Measurements from ENCODE around the gene PAX2.

PAX2 gene

DNA sequence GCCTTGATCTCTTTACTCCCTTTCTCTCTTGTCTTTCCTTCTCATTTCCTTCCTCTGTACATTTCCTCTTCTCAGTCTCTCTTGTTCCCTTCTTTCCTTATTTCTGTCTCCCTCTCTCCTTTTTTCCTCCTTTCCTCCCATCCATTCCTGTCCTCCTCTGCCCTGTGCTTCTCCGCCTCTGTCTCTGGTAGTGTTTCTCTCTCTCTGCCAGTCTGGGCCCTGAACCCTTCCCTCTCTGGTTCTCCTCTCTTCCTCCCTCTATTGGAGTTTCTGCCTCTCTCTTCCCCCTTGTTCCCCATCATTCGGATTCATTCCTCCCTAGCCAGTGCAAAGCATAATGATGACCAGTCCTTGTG, 13.2 kb upstream of the PAX2 start:
- H3K27me3 ChIP-seq (ENCODE audit: insufficient read depth, poor library complexity, severe bottlenecking): peaks cover 100% of the 10 kb centered on the region
- peaks cover 5% of the 10 kb centered on the region for H3K4me1 ChIP-seq (ENCODE audit: insufficient read depth, poor library complexity, severe bottlenecking)
- TF ChIP-seq, protein P1, sequence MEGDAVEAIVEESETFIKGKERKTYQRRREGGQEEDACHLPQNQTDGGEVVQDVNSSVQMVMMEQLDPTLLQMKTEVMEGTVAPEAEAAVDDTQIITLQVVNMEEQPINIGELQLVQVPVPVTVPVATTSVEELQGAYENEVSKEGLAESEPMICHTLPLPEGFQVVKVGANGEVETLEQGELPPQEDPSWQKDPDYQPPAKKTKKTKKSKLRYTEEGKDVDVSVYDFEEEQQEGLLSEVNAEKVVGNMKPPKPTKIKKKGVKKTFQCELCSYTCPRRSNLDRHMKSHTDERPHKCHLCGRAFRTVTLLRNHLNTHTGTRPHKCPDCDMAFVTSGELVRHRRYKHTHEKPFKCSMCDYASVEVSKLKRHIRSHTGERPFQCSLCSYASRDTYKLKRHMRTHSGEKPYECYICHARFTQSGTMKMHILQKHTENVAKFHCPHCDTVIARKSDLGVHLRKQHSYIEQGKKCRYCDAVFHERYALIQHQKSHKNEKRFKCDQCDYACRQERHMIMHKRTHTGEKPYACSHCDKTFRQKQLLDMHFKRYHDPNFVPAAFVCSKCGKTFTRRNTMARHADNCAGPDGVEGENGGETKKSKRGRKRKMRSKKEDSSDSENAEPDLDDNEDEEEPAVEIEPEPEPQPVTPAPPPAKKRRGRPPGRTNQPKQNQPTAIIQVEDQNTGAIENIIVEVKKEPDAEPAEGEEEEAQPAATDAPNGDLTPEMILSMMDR (IDR thresholded peaks at IDR 0.05; ENCODE audit: poor library complexity, severe bottlenecking): no peak
- no peak overlapping the region for H3K27ac ChIP-seq (ENCODE audit: poor library complexity, severe bottlenecking)
- H3K36me3 ChIP-seq (ENCODE audit: low read depth): no peaks in the 10 kb centered on the region
- H3K4me3 ChIP-seq (ENCODE audit: severe bottlenecking): no peak overlapping the region
- no peaks in the 10 kb centered on the region for H3K9me3 ChIP-seq (ENCODE audit: severe bottlenecking)
- no peak for DNase-seq (ENCODE audit: low spot score)
- no peak for ATAC-seq (ENCODE audit: low read depth)

DNA sequence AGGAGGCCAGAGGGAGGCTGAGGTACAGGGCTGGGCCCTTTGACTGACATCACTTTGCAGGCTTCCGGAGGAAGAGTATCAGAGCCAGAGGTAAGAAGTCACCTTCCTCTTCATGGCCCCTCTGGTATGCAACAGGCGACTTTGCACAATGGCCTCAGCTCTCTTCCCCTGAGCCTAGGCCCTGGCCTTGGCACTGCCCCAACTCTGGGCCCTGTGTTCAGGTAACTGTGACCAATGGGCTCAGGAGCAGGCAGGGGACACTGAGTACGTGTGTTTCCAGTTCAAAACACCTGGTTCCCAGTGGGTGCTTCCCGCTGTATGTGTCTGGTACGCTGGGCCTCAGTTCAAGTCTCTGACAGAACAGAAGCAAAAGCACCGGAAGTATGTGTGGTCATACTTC, 12.1 kb upstream of the PAX2 start:
- Histone ChIP-seq H3K4me1 (ENCODE audit: insufficient read depth, poor library complexity, severe bottlenecking) (peaks cover 5% of the 10 kb centered on the region), H3K27ac (ENCODE audit: poor library complexity, severe bottlenecking) (no peak overlapping the region), H3K27me3 (ENCODE audit: insufficient read depth, poor library complexity, severe bottlenecking) (peaks cover 100% of the 10 kb centered on the region), H3K9me3 (ENCODE audit: severe bottlenecking) (no peaks in the 10 kb centered on the region), H3K4me3 (ENCODE audit: severe bottlenecking) (no peak overlapping the region), H3K36me3 (ENCODE audit: low read depth) (no peaks in the 10 kb centered on the region)
- no peak for DNase-seq (ENCODE audit: low spot score)
- ATAC-seq (ENCODE audit: low read depth): no peak
- TF ChIP-seq, protein P1 (IDR thresholded peaks at IDR 0.05; ENCODE audit: poor library complexity, severe bottlenecking): no peak

DNA sequence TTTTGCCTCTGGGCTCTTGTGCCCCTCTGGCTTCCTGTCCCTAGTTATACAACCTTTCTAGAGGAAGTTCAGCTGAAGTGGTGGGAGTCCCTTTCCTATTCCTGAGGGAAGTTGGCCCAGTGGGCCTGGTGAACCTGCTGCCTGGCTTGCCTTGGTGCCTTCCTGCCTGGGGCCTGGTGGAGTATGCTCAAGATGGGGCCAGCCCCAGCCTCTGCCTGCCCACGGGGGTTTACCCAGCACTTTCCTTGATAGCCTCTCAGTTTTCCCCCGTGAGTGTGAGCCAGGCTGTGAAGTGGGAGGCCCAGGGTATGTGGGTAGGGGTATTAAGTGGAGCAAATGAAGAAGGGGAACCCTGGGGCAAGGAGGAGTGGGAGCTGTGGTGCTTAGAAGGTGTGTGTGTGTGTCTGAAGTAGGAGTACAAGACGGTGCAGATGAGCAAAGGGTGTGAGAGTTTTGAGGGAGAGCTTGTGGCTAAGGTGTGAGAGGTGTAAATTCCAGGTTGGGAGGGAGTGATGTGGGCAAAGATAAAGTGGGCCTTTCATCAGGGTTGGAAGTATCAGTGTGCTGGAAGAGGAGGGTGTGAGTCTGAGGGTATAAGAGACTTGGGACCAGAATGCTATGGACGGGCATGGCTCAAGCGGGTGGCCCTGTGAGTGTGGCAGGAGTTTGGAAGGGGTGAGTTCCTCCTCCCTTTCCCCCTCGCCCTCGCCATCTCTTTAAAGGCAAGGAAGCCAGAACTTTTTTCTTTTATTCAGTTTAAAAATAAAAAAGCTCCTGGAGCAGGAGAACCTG, 10.9 kb upstream of the PAX2 start:
- H3K4me3 ChIP-seq (ENCODE audit: severe bottlenecking): no peak overlapping the region
- no peaks in the 10 kb centered on the region for H3K36me3 ChIP-seq (ENCODE audit: low read depth)
- TF ChIP-seq, protein P1 (IDR thresholded peaks at IDR 0.05; ENCODE audit: poor library complexity, severe bottlenecking): no peak
- peaks cover 100% of the 10 kb centered on the region for H3K27me3 ChIP-seq (ENCODE audit: insufficient read depth, poor library complexity, severe bottlenecking)
- DNase-seq (ENCODE audit: low spot score) (no peak), ATAC-seq (ENCODE audit: low read depth) (no peak)
- H3K9me3 ChIP-seq (ENCODE audit: severe bottlenecking): no peaks in the 10 kb centered on the region
- peaks cover 5% of the 10 kb centered on the region for H3K4me1 ChIP-seq (ENCODE audit: insufficient read depth, poor library complexity, severe bottlenecking)
- no peak overlapping the region for H3K27ac ChIP-seq (ENCODE audit: poor library complexity, severe bottlenecking)

DNA sequence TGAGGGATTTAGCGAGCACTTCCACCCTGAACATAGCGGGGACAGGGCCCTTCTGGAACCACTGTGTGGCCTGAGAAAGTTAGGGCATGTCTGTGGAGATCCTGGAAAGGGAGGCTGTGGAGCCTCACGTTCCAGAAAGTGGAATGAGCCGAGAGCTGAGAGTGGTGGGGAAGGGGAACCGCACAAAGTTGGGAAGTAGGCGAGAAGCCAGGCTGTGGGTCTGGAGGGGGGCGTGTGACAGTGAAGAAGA, 10.4 kb upstream of the PAX2 start:
- Histone ChIP-seq H3K27ac (ENCODE audit: poor library complexity, severe bottlenecking) (no peak overlapping the region), H3K9me3 (ENCODE audit: severe bottlenecking) (no peaks in the 10 kb centered on the region), H3K27me3 (ENCODE audit: insufficient read depth, poor library complexity, severe bottlenecking) (peaks cover 100% of the 10 kb centered on the region), H3K4me1 (ENCODE audit: insufficient read depth, poor library complexity, severe bottlenecking) (peaks cover 5% of the 10 kb centered on the region), H3K36me3 (ENCODE audit: low read depth) (no peaks in the 10 kb centered on the region), H3K4me3 (ENCODE audit: severe bottlenecking) (no peak overlapping the region)
- no peak for ATAC-seq (ENCODE audit: low read depth)
- TF ChIP-seq, protein P1 (IDR thresholded peaks at IDR 0.05; ENCODE audit: poor library complexity, severe bottlenecking): no peak
- no peak for DNase-seq (ENCODE audit: low spot score)

DNA sequence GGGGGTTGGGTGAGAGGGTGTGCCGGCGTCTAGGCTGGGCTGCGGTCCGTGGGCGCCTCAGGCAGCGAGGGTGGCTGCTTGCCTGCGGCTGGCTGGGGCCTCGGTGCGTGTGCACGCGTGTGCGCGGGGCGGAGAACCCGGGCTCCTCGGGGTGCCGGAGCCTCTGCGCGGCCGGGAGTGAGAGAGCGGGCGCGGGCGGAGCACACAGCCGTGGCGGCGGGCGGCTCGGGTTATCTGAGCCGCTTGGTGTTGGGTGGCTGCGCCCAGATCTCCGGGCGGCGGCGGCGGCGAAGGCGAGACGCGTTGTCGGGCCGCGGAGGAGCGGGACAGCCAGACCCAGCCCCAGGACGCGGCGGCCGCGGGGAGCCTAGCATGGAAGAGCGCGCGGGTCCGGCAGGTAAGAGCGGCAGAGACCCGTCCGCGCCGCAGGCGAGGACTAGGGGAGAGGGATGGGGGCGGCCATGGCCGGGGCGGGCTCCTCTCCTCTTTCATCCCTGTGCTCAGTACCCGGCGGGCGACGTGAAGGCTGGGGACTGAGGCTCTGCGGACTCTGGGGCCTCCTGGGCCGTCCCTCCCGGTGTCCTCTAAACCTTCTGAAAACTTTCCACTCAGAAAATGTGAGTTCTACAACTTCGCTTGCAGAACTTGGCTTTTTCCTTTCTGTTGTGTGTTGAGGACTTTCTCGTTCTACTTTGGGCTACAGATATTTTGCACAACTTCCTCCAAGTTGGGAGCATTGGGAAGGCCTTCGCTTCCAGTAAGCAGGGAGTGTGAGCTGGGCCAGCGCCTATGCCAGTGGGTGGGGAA, 9.8 kb upstream of the PAX2 start:
- Histone ChIP-seq H3K9me3 (ENCODE audit: severe bottlenecking) (no peaks in the 10 kb centered on the region), H3K4me3 (ENCODE audit: severe bottlenecking) (no peak overlapping the region), H3K27me3 (ENCODE audit: insufficient read depth, poor library complexity, severe bottlenecking) (peaks cover 100% of the 10 kb centered on the region), H3K27ac (ENCODE audit: poor library complexity, severe bottlenecking) (no peak overlapping the region), H3K36me3 (ENCODE audit: low read depth) (no peaks in the 10 kb centered on the region), H3K4me1 (ENCODE audit: insufficient read depth, poor library complexity, severe bottlenecking) (peaks cover 1% of the 10 kb centered on the region)
- ATAC-seq (ENCODE audit: low read depth) (no peak), DNase-seq (ENCODE audit: low spot score) (no peak)
- TF ChIP-seq, protein P1 (IDR thresholded peaks at IDR 0.05; ENCODE audit: poor library complexity, severe bottlenecking): no peak

Data from RWPE2 (cell line).